Keratinocyte (primary cell): ENCODE measurements around the gene LTBP2. TPM values are rescaled to one million over a fixed set of nuclear protein-coding genes. Genes with fewer than 3 reads are reported as not detected.

ENCODE experiments used
- DNase-seq: peaks from one replicate; pipeline ENCODE4 v3.0.0-alpha.2; 2011; ENCODE audit warnings: low read depth, missing footprints, low spot score
- FAIRE-seq: peaks from 2 replicates; lab custom pipeline; 2011; peaks lifted over from hg19 to GRCh38; lab: Jason Lieb, UNC
- H2AFZ ChIP-seq: 2 replicates; pipeline ENCODE4 v1.6.0; 2012; ENCODE audit warnings: low read length, control low read depth, inconsistent platforms; ENCODE audit not compliant: control insufficient read depth
- H3K27ac ChIP-seq: 2 replicates; pipeline ENCODE4 v1.5.1; 2011; ENCODE audit warnings: low read length; ENCODE audit not compliant: control insufficient read depth, insufficient read depth
- H3K27me3 ChIP-seq: 3 replicates; pipeline ENCODE4 v1.6.0; 2011; ENCODE audit warnings: low read length; ENCODE audit not compliant: control insufficient read depth, insufficient read depth; ENCODE audit errors: extremely low read depth
- H3K36me3 ChIP-seq, 2 experiments: 2 replicates in 1 of 2; 3 replicates in 1 of 2; pipeline ENCODE4 v1.5.1; 2011; ENCODE audit warnings: low read length in 2 of 2, mild to moderate bottlenecking in 1 of 2; ENCODE audit not compliant: control insufficient read depth in 2 of 2, insufficient read depth in 2 of 2; ENCODE audit errors: extremely low read depth in 1 of 2
- H3K4me1 ChIP-seq: 3 replicates; pipeline ENCODE4 v1.5.1; 2011; ENCODE audit warnings: low read length; ENCODE audit not compliant: control insufficient read depth, insufficient read depth; ENCODE audit errors: extremely low read depth
- H3K4me2 ChIP-seq: 3 replicates; pipeline ENCODE4 v1.6.0; 2011; ENCODE audit warnings: low read depth, low read length; ENCODE audit not compliant: control insufficient read depth, insufficient read depth; ENCODE audit errors: extremely low read depth
- H3K4me3 ChIP-seq, 3 experiments: fragments of 200-600 bp in 1 of 3; sonication (generic) in 1 of 3; 2 replicates in 2 of 3; 3 replicates in 1 of 3; pipeline ENCODE4 v1.5.1; 2011 to 2016; ENCODE audit warnings: low read length in 3 of 3, mild to moderate bottlenecking in 3 of 3, control low read depth in 2 of 3, inconsistent platforms in 1 of 3, low read depth in 1 of 3, mixed read lengths in 1 of 3, mixed run types in 1 of 3, moderate library complexity in 1 of 3; ENCODE audit not compliant: control insufficient read depth in 2 of 3, insufficient read depth in 2 of 3; ENCODE audit errors: extremely low read depth in 1 of 3
- H3K79me2 ChIP-seq: 2 replicates; pipeline ENCODE4 v1.6.0; 2012; ENCODE audit warnings: low read length; ENCODE audit not compliant: control insufficient read depth, insufficient read depth
- H3K9ac ChIP-seq: 3 replicates; pipeline ENCODE4 v1.6.0; 2011; ENCODE audit warnings: low read length; ENCODE audit not compliant: control insufficient read depth, insufficient read depth; ENCODE audit errors: extremely low read depth
- H3K9me1 ChIP-seq: 3 replicates; pipeline ENCODE4 v1.6.0; 2011; ENCODE audit warnings: low read length; ENCODE audit not compliant: control insufficient read depth, insufficient read depth; ENCODE audit errors: extremely low read depth
- H3K9me3 ChIP-seq: 2 replicates; pipeline ENCODE4 v1.5.1; 2012; ENCODE audit warnings: low read depth, low read length; ENCODE audit not compliant: control insufficient read depth
- H4K20me1 ChIP-seq: 3 replicates; pipeline ENCODE4 v1.6.0; 2011; ENCODE audit warnings: low read length; ENCODE audit not compliant: control insufficient read depth, insufficient read depth; ENCODE audit errors: extremely low read depth
- CTCF ChIP-seq, 3 experiments: IDR thresholded peaks in 1 of 3; conservative IDR thresholded peaks in 1 of 3; optimal IDR thresholded peaks in 1 of 3; 2 replicates in 2 of 3; 3 replicates in 1 of 3; pipeline versions ENCODE3 to v1.5.1; 2011; ENCODE audit warnings: low read length in 3 of 3, mild to moderate bottlenecking in 3 of 3, moderate library complexity in 2 of 3, control low read depth in 1 of 3, inconsistent platforms in 1 of 3; ENCODE audit not compliant: insufficient read depth in 2 of 3; ENCODE audit errors: extremely low read depth in 1 of 3
- EZH2 ChIP-seq: IDR thresholded peaks from one replicate; pipeline ENCODE4 v1.6.1; 2012; ENCODE audit warnings: inconsistent platforms, mild to moderate bottlenecking, low read length, moderate library complexity
- dilution Hi-C: fragments of 300-500 bp; cut with MboI; formaldehyde crosslinking; loops from one replicate; pipeline ENCODE4 v1.7.0; 2020; ENCODE audit warnings: low sequenced_read_pairs; ENCODE audit not compliant: extremely low pct_ligation_motif_present
- polyA plus RNA-seq, 5 experiments: library from polyadenylated mRNA; depleted of rRNA in 3 of 5; stranded (reverse) in 3 of 5; stranded (forward) in 1 of 5; unstranded in 1 of 5; fragments of >200 nt; gene quantifications; 1 replicate in 1 of 5; 2 replicates in 3 of 5; 3 replicates in 1 of 5; pipeline versions ENCODE4 v1.2.1 to v1.2.3, GENCODE V29; 2011 to 2012; ENCODE audit warnings: missing spikeins in 2 of 5, low read depth in 1 of 5, low replicate concordance in 1 of 5

LTBP2 gene
- polyA plus RNA-seq, 1 donor (not counting 4 experiments of a cell fraction or from before 2014, with no cell fraction given) = 23.9 TPM

GRCh38 chr14:74469548-74470518 lies 142.2 kb downstream of the LTBP2 start:
- H3K27ac ChIP-seq = no peak overlapping the region
- no peak overlapping the region for H3K9ac ChIP-seq
- dilution Hi-C loops = no loop called here
- no peak for FAIRE-seq
- H3K9me3 ChIP-seq = no peaks in the 10 kb centered on the region
- no peak for DNase-seq
- no peak for TF ChIP-seq EZH2
- no peak for TF ChIP-seq CTCF (optimal IDR thresholded peaks at IDR 0.05 in 1 of 3, IDR thresholded peaks at IDR 0.05 in 1 of 3, conservative IDR thresholded peaks at IDR 0.05 in 1 of 3; ENCODE audit: extremely low read depth in 1 of 3, insufficient read depth in 2 of 3, low read length in 3 of 3)
- H2AFZ ChIP-seq = no peak overlapping the region
- peaks cover 8 to 9% of the 10 kb centered on the region in 2 experiments for H3K36me3 ChIP-seq
- no peaks in the 10 kb centered on the region for H4K20me1 ChIP-seq
- H3K79me2 ChIP-seq = no peaks in the 10 kb centered on the region
- no peaks in the 10 kb centered on the region for H3K27me3 ChIP-seq
- H3K4me1 ChIP-seq = no peaks in the 10 kb centered on the region
- no peaks in the 10 kb centered on the region for H3K9me1 ChIP-seq
- H3K4me3 ChIP-seq = no peak overlapping the region
- H3K4me2 ChIP-seq = no peak overlapping the region

GRCh38 chr14:74468513-74468912 lies 143.5 kb downstream of the LTBP2 start:
- H3K27me3 ChIP-seq = no peaks in the 10 kb centered on the region
- FAIRE-seq (no peak), DNase-seq (no peak)
- H3K9ac ChIP-seq = no peak overlapping the region
- TF ChIP-seq EZH2 (no peak), CTCF (optimal IDR thresholded peaks at IDR 0.05 in 1 of 3, IDR thresholded peaks at IDR 0.05 in 1 of 3, conservative IDR thresholded peaks at IDR 0.05 in 1 of 3; ENCODE audit: extremely low read depth in 1 of 3, insufficient read depth in 2 of 3, low read length in 3 of 3) (no peak)
- no peak overlapping the region for H3K27ac ChIP-seq
- dilution Hi-C loops = no loop called here
- H3K4me1 ChIP-seq = no peaks in the 10 kb centered on the region
- no peaks in the 10 kb centered on the region for H4K20me1 ChIP-seq
- no peaks in the 10 kb centered on the region for H3K9me1 ChIP-seq
- peaks cover 0 to 9% of the 10 kb centered on the region in 2 experiments for H3K36me3 ChIP-seq
- H3K79me2 ChIP-seq = no peaks in the 10 kb centered on the region
- no peak overlapping the region for H2AFZ ChIP-seq
- no peak overlapping the region for H3K4me3 ChIP-seq
- H3K4me2 ChIP-seq = no peak overlapping the region
- H3K9me3 ChIP-seq = no peaks in the 10 kb centered on the region
